SK-N-MC (cell line): Measurements from ENCODE around the gene ZNF248.

Source experiments
- EZH2 ChIP-seq: fragments of 200-600 bp; sonication (generic); IDR thresholded peaks from one replicate; pipeline ENCODE4 v1.6.1; 2017; ENCODE audit warnings: antibody characterized with exemption
- FOXP2 ChIP-seq: optimal IDR thresholded peaks from 2 replicates; pipeline ENCODE3; 2011; ENCODE audit warnings: mild to moderate bottlenecking, moderate library complexity; ENCODE audit not compliant: insufficient read depth; ENCODE audit errors: extremely low read length, control extremely low read depth
- POLR2AphosphoS5 ChIP-seq: IDR thresholded peaks from 2 replicates; pipeline ENCODE4 v1.6.1; 2012; ENCODE audit warnings: mild to moderate bottlenecking, low read depth, low read length, borderline replicate concordance

- TF ChIP-seq EZH2 (no peak), POLR2AphosphoS5 (no peak), FOXP2 (no peak)
Measured at GRCh38 chr10:37775612-37776011, 81.8 kb downstream of the ZNF248 start.
